SU-DHL-6 (cell line): ENCODE measurements around the gene EXD1.
"Not testable (repeated sequence)": the region's sequence is repeated elsewhere in the genome, so short reads cannot be mapped to it uniquely, and the experiment has no call there.

ENCODE experiments used
- H2AFZ ChIP-seq: fragments of 200-600 bp; sonication (generic); 2 replicates; pipeline ENCODE4 v1.6.1; 2014; ENCODE audit warnings: low read depth, mild to moderate bottlenecking, moderate library complexity, mixed read lengths, antibody characterized with exemption, low read length; ENCODE audit not compliant: severe bottlenecking
- H3F3A ChIP-seq: fragments of 200-600 bp; shearing (Covaris generic); 2 replicates; pipeline ENCODE4 v1.6.0; 2016; ENCODE audit warnings: antibody characterized with exemption, mild to moderate bottlenecking; ENCODE audit not compliant: insufficient read depth
- H3K27ac ChIP-seq: fragments of 200-600 bp; sonication (generic); 2 replicates; pipeline ENCODE4 v1.5.1; 2016; ENCODE audit warnings: low read depth, mild to moderate bottlenecking, low read length, moderate library complexity, mixed read lengths
- H3K27me3 ChIP-seq: fragments of 200-600 bp; sonication (generic), shearing (Covaris generic); 2 replicates; pipeline ENCODE4 v1.6.0; 2014; ENCODE audit warnings: mild to moderate bottlenecking, low read length
- H3K36me3 ChIP-seq: fragments of 200-600 bp; sonication (generic); 2 replicates; pipeline ENCODE4 v1.6.1; 2014; ENCODE audit warnings: mild to moderate bottlenecking, low read length, mixed read lengths
- H3K4me2 ChIP-seq: fragments of 300-600, 200-600 bp; shearing (Covaris generic), sonication (generic); 2 replicates; pipeline ENCODE4 v1.6.0; 2014; ENCODE audit warnings: low read length, low read depth, mild to moderate bottlenecking; ENCODE audit not compliant: poor library complexity, severe bottlenecking
- H3K4me3 ChIP-seq: fragments of 200-600 bp; sonication (generic); 2 replicates; pipeline ENCODE4 v1.5.1; 2014; ENCODE audit warnings: antibody characterized with exemption, low read length, mild to moderate bottlenecking, mixed read lengths; ENCODE audit not compliant: insufficient read depth, poor library complexity, severe bottlenecking
- H3K79me2 ChIP-seq: fragments of 200-600 bp; sonication (generic); 2 replicates; pipeline ENCODE4 v1.6.1; 2014; ENCODE audit warnings: mild to moderate bottlenecking, low read length, moderate library complexity; ENCODE audit not compliant: insufficient read depth
- H3K9ac ChIP-seq: fragments of 200-600 bp; sonication (generic); 2 replicates; pipeline ENCODE4 v1.7.0; 2014; ENCODE audit warnings: mild to moderate bottlenecking, low read length
- H3K9me2 ChIP-seq: fragments of 200-600 bp; sonication (generic); replicated peaks from 2 replicates; pipeline ENCODE4 v1.6.1; 2014; ENCODE audit warnings: low read length; ENCODE audit not compliant: insufficient read depth
- H3K9me3 ChIP-seq: fragments of 200-600 bp; sonication (generic); 2 replicates; pipeline ENCODE4 v1.6.1; 2014; ENCODE audit warnings: low read length, mixed read lengths; ENCODE audit not compliant: insufficient read depth
- H4K20me1 ChIP-seq: fragments of 200-600 bp; sonication (generic); 2 replicates; pipeline ENCODE4 v1.6.1; 2014; ENCODE audit warnings: low read depth, mild to moderate bottlenecking, antibody characterized with exemption, low read length, moderate library complexity, mixed read lengths
- CTCF ChIP-seq: fragments of 200-600 bp; sonication (generic); IDR thresholded peaks from one replicate; pipeline ENCODE4 v1.5.1; 2017; ENCODE audit warnings: antibody characterized with exemption, mild to moderate bottlenecking, low read length, moderate library complexity; ENCODE audit not compliant: insufficient read depth, poor library complexity, severe bottlenecking
- EZH2phosphoT487 ChIP-seq: fragments of 200-600 bp; sonication (generic), shearing (Covaris generic); conservative IDR thresholded peaks from 2 replicates; pipeline ENCODE4 v1.6.1; 2018; ENCODE audit warnings: mild to moderate bottlenecking, antibody characterized with exemption, low read length, moderate library complexity, mixed read lengths

The EXD1 gene

DNA sequence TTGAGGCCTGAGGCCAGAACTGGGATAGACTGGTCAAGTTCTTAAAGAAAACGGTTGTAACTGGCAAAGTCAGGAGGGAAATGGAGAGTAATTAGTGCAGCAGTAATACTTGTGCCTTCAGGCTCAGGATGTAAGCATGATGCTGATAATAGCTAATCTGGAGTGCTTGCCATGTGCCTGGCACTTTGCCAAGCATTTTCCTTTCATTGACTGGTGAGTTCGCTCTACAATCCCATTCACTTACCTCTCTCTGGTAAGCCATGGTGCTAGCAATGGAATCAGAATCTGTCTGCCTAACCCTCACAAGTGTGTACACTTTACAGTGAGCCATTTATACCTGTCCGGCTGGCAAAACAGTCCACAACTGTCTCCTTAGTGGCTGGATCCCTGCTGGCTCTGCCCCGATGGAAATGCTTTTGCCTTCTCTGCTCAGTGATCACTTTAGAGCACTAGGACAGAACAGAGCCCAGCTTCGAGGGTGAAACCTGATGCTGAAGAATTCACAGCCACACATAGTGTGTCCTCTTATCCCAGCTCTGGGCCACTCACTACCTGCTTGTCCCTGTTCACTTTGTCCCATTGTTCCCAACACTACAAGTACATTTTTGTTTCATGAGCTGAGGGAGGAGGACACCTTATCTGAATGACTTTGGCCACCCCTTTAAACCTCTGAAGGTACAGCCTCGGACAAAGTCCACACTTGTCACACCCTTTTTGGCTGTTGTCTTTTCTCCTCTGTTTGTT is 10.8 kb upstream of the EXD1 start:
- no peak for TF ChIP-seq CTCF
- no peak for TF ChIP-seq EZH2phosphoT487
- Histone ChIP-seq H4K20me1 (no peaks in the 10 kb centered on the region), H3K36me3 (no peaks in the 10 kb centered on the region), H3K9me2 (no peaks in the 10 kb centered on the region), H3K4me3 (no peak overlapping the region), H3K27ac (no peak overlapping the region), H3K79me2 (0 out of 2 replicates have a peak, but pooled peaks cover 4% of the 10 kb centered on the region), H3K27me3 (no peaks in the 10 kb centered on the region), H3K9ac (no peak overlapping the region), H3F3A (no peaks in the 10 kb centered on the region), H3K4me2 (no peak overlapping the region), H3K9me3 (no peaks in the 10 kb centered on the region), H2AFZ (no peak overlapping the region)

DNA sequence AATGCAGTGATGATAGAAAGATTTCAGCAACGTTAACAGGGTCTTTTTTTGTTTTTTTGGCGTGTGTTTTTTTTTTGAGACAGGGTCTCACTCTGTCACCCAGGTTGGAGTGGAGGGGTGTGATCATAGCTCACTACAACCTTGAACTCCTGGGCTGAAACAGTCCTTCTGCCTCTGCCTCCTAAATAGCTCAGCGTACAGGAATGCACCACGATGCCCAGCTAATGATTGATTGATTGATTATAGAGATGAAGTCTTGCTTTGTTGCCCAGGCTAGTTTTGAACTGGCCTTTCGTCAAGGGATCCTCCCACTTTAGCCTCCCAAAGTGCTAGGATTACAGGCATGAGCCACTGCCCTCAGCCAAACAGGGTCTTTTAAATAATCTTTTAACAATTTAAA is 7.5 kb upstream of the EXD1 start:
- H3K9me3 ChIP-seq = no peaks in the 10 kb centered on the region
- H3K27ac ChIP-seq = no peak overlapping the region
- H3K4me2 ChIP-seq = no peak overlapping the region
- H3F3A ChIP-seq = no peaks in the 10 kb centered on the region
- no peaks in the 10 kb centered on the region for H4K20me1 ChIP-seq
- peaks cover 9% of the 10 kb centered on the region; the same call in 1 of the 2 replicates for H3K79me2 ChIP-seq
- no peak overlapping the region for H2AFZ ChIP-seq
- no peaks in the 10 kb centered on the region for H3K27me3 ChIP-seq
- no peak overlapping the region for H3K4me3 ChIP-seq
- H3K9ac ChIP-seq = no peak overlapping the region
- no peaks in the 10 kb centered on the region for H3K9me2 ChIP-seq
- TF ChIP-seq EZH2phosphoT487 (no peak), CTCF (no peak)
- H3K36me3 ChIP-seq = no peaks in the 10 kb centered on the region

DNA sequence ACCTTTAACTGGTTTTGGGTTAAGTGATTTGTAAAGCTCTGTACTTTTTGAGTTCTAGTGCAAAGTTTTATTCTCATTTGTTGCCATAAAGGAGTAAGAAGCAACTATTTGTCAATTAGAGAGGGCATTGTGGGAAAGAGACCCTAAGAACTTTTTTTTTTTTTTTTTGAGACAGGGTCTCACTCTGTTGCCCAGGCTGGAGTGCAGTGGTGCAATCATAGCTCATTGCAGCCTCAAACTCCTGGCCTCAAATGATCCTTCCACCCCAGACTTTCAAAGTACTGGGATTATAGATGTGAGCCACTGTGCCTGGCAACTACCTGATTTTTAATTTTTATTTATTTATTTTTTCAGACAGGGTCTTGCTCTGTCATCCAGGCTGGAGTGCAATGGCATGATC is 5.4 kb upstream of the EXD1 start:
- H3K4me2 ChIP-seq = no peak overlapping the region
- TF ChIP-seq CTCF (no peak), EZH2phosphoT487 (no peak)
- H3F3A ChIP-seq = no peaks in the 10 kb centered on the region
- no peaks in the 10 kb centered on the region for H3K36me3 ChIP-seq
- H3K27me3 ChIP-seq = no peaks in the 10 kb centered on the region
- H3K4me3 ChIP-seq = no peak overlapping the region
- H3K9me2 ChIP-seq = no peaks in the 10 kb centered on the region
- no peaks in the 10 kb centered on the region for H3K9me3 ChIP-seq
- H4K20me1 ChIP-seq = no peaks in the 10 kb centered on the region
- H3K79me2 ChIP-seq = peaks cover 21% of the 10 kb centered on the region
- no peak overlapping the region for H3K9ac ChIP-seq
- no peak overlapping the region for H2AFZ ChIP-seq
- no peak overlapping the region for H3K27ac ChIP-seq

GRCh38 chr15:41235228-41235627 is 4.7 kb upstream of the EXD1 start:
- not testable (repeated sequence) for H4K20me1 ChIP-seq, H3K4me3 ChIP-seq, H3K36me3 ChIP-seq, H3K27ac ChIP-seq, H3F3A ChIP-seq, H3K9me3 ChIP-seq, H3K9ac ChIP-seq, H3K9me2 ChIP-seq, H3K4me2 ChIP-seq, H3K27me3 ChIP-seq, H2AFZ ChIP-seq
- H3K79me2 ChIP-seq = peaks cover 21% of the 10 kb centered on the region
